Neutrophil (primary cell): ENCODE results near the gene ENAH.

ENCODE experiments used
- H3K27ac ChIP-seq: fragments of 200-600 bp; sonication (generic); 2 replicates; pipeline ENCODE4 v1.5.1; 2016; ENCODE audit warnings: mild to moderate bottlenecking, moderate library complexity
- H3K27me3 ChIP-seq: fragments of 200-600 bp; sonication (generic); 2 replicates; pipeline ENCODE4 v1.6.0; 2016; ENCODE audit warnings: mild to moderate bottlenecking
- H3K36me3 ChIP-seq: fragments of 200-600 bp; sonication (generic); 2 replicates; pipeline ENCODE4 v1.5.1; 2017
- H3K4me1 ChIP-seq, 2 experiments: fragments of 200-600 bp in 1 of 2; sonication (generic) in 1 of 2; 1 replicate in 1 of 2; 2 replicates in 1 of 2; pipeline versions ENCODE4 v1.5.1 to v1.6.1; 2013 to 2016; ENCODE audit warnings: low read depth in 1 of 2, low read length in 1 of 2, mild to moderate bottlenecking in 1 of 2, moderate library complexity in 1 of 2; ENCODE audit not compliant: control insufficient read depth in 1 of 2, insufficient read depth in 1 of 2
- H3K4me3 ChIP-seq, 2 experiments: fragments of 200-600 bp in 1 of 2; sonication (generic) in 1 of 2; 1 replicate in 1 of 2; 2 replicates in 1 of 2; pipeline ENCODE4 v1.5.1; 2013 to 2016; ENCODE audit warnings: low read depth in 1 of 2, low read length in 1 of 2, mild to moderate bottlenecking in 1 of 2, moderate library complexity in 1 of 2
- H3K9me3 ChIP-seq: fragments of 200-600 bp; sonication (generic); 2 replicates; pipeline ENCODE4 v1.5.1; 2016
- TF ChIP-seq, protein P1 (sequence below): fragments of 200-600 bp; sonication (generic); IDR thresholded peaks from 2 replicates; pipeline ENCODE4 v1.5.1; 2016; ENCODE audit warnings: antibody characterized with exemption

ENAH gene

DNA sequence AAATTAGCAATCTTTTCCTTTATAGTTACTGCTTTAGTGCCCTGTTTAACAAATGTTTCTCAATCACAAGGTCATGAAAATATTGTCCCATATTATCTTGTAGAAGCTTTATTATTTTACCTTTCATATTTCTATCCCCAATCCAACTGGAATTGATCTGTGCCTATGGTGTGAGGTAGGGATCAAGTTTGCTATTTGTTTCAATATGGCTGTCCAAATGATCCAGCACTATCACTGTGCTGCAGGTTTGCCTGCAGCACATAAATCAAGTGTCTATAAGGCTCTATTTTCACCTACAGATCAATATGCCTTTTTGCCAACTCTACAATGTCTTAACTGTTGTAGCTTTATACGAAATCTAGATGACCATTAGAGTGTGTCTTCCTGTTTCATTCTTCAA is 96.2 kb downstream of the ENAH start:
- Histone ChIP-seq H3K27me3 (no peaks in the 10 kb centered on the region), H3K36me3 (no peaks in the 10 kb centered on the region), H3K9me3 (no peaks in the 10 kb centered on the region), H3K27ac (no peak overlapping the region), H3K4me1 (no peaks in the 10 kb centered on the region), H3K4me3 (no peak overlapping the region)
- TF ChIP-seq, protein P1, sequence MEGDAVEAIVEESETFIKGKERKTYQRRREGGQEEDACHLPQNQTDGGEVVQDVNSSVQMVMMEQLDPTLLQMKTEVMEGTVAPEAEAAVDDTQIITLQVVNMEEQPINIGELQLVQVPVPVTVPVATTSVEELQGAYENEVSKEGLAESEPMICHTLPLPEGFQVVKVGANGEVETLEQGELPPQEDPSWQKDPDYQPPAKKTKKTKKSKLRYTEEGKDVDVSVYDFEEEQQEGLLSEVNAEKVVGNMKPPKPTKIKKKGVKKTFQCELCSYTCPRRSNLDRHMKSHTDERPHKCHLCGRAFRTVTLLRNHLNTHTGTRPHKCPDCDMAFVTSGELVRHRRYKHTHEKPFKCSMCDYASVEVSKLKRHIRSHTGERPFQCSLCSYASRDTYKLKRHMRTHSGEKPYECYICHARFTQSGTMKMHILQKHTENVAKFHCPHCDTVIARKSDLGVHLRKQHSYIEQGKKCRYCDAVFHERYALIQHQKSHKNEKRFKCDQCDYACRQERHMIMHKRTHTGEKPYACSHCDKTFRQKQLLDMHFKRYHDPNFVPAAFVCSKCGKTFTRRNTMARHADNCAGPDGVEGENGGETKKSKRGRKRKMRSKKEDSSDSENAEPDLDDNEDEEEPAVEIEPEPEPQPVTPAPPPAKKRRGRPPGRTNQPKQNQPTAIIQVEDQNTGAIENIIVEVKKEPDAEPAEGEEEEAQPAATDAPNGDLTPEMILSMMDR: no peak

DNA sequence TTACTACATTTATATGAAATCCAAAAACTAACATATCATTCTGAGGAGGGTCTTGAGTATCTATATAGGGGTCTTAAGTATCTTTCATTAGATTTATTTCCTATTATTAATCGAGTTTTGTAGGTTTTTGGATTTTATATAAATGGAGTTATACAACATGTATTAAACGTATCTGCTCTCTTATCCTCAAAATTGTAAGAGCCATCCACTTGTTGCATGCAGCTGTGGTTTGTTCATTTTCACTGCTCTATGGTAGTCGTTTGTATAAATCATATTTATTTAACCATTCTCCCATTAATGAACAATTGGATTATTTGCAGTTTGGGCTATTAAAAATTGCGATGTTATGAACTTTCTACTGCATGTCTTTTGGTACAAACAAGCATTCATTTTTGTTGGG is 97.1 kb downstream of the ENAH start:
- TF ChIP-seq, protein P1: no peak
- no peaks in the 10 kb centered on the region for H3K36me3 ChIP-seq
- H3K4me3 ChIP-seq: no peak overlapping the region
- no peaks in the 10 kb centered on the region for H3K4me1 ChIP-seq
- H3K27me3 ChIP-seq: no peaks in the 10 kb centered on the region
- H3K9me3 ChIP-seq: no peaks in the 10 kb centered on the region
- H3K27ac ChIP-seq: no peak overlapping the region

DNA sequence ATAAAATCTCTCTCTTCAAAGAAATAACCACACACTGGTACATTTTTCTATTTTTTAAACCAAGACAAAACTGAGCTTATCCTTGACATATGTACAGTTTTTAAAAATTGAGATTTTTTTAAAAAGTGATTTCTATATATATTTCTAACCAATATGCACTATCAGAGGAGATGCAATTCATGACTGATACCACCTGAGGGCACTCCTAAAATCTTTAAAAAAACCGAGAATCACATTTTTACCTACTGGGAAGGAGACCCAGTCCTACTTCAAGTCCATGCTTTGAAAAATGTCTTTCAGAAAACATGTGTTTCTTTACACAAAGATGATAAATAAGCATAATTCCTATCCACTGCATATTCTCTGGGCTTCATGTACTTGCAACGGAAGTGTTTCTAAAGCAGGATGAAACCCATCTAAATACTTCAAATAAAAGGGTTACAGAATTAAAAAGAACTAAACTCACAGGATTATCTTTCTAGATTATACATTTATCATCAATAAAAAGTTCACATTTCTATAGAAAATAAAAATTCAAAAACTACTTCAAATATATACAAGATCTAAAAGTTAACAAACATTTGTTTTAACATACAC is 98.6 kb downstream of the ENAH start:
- no peaks in the 10 kb centered on the region for H3K9me3 ChIP-seq

DNA sequence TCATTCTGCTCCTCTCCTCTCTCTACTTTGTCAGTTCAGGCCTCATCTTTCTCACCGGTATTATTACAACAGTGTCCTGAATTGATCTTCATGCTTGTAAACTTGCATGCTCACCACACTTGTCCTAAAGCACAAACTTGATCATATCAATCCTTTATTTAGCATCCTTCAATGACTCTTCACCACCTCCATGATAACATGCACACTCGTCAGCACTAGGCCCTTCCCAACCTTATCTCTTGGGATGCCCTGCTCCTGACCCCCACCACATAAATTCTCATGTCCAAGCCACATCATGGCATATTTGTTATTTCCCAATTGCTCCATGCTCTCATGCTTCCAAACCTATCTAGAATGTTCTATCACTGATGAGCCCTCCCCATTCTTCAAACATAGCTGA is 103.1 kb downstream of the ENAH start:
- H3K36me3 ChIP-seq: no peaks in the 10 kb centered on the region
- no peaks in the 10 kb centered on the region for H3K4me1 ChIP-seq
- no peaks in the 10 kb centered on the region for H3K27me3 ChIP-seq
- H3K9me3 ChIP-seq: no peaks in the 10 kb centered on the region
- no peak overlapping the region for H3K27ac ChIP-seq
- H3K4me3 ChIP-seq: no peak overlapping the region
- TF ChIP-seq, protein P1: no peak

More for the DNA sequence above, 98.6 kb downstream of the ENAH start:
- Histone ChIP-seq H3K4me3 (no peak overlapping the region), H3K36me3 (no peaks in the 10 kb centered on the region), H3K27me3 (no peaks in the 10 kb centered on the region), H3K27ac (no peak overlapping the region), H3K4me1 (no peaks in the 10 kb centered on the region)
- TF ChIP-seq, protein P1: no peak

DNA sequence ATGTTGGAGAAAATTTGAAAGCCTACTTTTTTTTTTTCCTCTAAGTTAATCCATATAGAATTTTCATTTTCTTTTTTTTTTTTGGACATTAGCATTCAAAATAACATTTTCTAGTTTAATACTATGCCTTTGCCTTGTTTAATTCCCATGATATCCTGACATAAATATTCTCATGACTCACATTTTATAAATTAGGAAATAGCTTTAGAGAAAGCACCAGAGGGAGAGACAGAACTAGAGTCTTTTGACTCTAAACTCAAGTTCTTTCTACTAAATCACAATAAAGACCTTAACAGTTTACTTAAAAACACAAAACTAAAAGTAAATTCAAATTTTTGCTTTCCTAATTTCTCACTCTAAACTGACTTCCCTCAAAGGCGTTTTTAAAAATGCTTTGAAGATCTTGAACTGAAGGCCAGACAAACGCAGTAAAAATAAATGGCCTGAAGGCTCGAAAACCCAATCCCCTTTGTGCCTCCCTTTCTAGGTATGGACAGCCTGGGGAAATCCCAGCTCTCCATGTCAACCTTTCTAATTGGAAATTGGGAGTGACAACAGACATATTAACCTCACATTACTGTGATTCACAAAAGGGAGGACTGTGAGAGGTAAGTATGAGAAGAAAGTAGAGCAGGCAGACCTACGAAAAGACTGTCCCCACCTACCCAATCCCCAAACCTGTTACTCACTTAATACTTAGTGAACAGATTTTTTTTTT is 104.6 kb downstream of the ENAH start:
- TF ChIP-seq, protein P1: no peak
- H3K27ac ChIP-seq: no peak overlapping the region
- H3K4me1 ChIP-seq: no peaks in the 10 kb centered on the region
- H3K27me3 ChIP-seq: no peaks in the 10 kb centered on the region
- H3K36me3 ChIP-seq: no peaks in the 10 kb centered on the region
- H3K9me3 ChIP-seq: no peaks in the 10 kb centered on the region
- H3K4me3 ChIP-seq: no peak overlapping the region
